Endothelial cell of umbilical vein (primary cell): Measurements from ENCODE around the gene NAP1L5. TPM values are rescaled to one million over a fixed set of nuclear protein-coding genes. Genes with fewer than 3 reads are reported as not detected.

Experiments used
- BruUV-seq: library from RNA; stranded (reverse); fragments of 400-500 nt; replicated peaks from 2 replicates; lab custom pipeline; 2021; lab: Mats Ljungman, UMichigan
- CTCF ChIA-PET: fragments of 300-600, 350-600 bp; sonication (Branson Sonifier 250); formaldehyde crosslinking; loops from one replicate; lab custom pipeline; 2021; ENCODE audit warnings: antibody characterized with exemption, inconsistent platforms; lab: Charles Lee
- POLR2A ChIA-PET: fragments of 300-600, 350-600 bp; sonication (Branson Sonifier 250); formaldehyde crosslinking; loops from one replicate; lab custom pipeline; 2021; ENCODE audit warnings: antibody characterized with exemption, inconsistent platforms; lab: Charles Lee
- DNase-seq: peaks from one replicate; pipeline ENCODE4 v3.0.0-alpha.2; 2011; ENCODE audit warnings: low read depth, low spot score
- FAIRE-seq: peaks from 2 replicates; lab custom pipeline; 2011; peaks lifted over from hg19 to GRCh38; lab: Jason Lieb, UNC
- H2AFZ ChIP-seq: 2 replicates; pipeline ENCODE4 v1.6.0; 2012; ENCODE audit warnings: low read depth, low read length, control low read depth, inconsistent platforms
- H3K27ac ChIP-seq: 2 replicates; pipeline ENCODE4 v1.5.1; 2011; ENCODE audit warnings: low read depth, mild to moderate bottlenecking, control low read depth, low read length, moderate library complexity; ENCODE audit not compliant: insufficient read depth
- H3K27me3 ChIP-seq, 2 experiments: 2 replicates each; pipeline versions ENCODE4 v1.6.0 to v1.6.1; 2011; ENCODE audit warnings: low read length in 2 of 2, mixed read lengths in 1 of 2; ENCODE audit not compliant: control insufficient read depth in 2 of 2, insufficient read depth in 2 of 2
- H3K36me3 ChIP-seq, 2 experiments: 2 replicates in 1 of 2; 3 replicates in 1 of 2; pipeline ENCODE4 v1.5.1; 2011; ENCODE audit warnings: low read length in 2 of 2, mild to moderate bottlenecking in 1 of 2, moderate library complexity in 1 of 2; ENCODE audit not compliant: control insufficient read depth in 2 of 2, insufficient read depth in 2 of 2; ENCODE audit errors: extremely low read depth in 1 of 2
- H3K4me1 ChIP-seq: 3 replicates; pipeline ENCODE4 v1.5.1; 2011; ENCODE audit warnings: mild to moderate bottlenecking, low read length; ENCODE audit not compliant: control insufficient read depth, insufficient read depth; ENCODE audit errors: extremely low read depth
- H3K4me2 ChIP-seq: 2 replicates; pipeline ENCODE4 v1.6.1; 2011; ENCODE audit warnings: low read length, control low read depth, mixed read lengths; ENCODE audit not compliant: insufficient read depth
- H3K4me3 ChIP-seq, 3 experiments: fragments of 200-600 bp in 1 of 3; sonication (generic), shearing (Covaris generic) in 1 of 3; replicated peaks in 1 of 3; 2 replicates each; pipeline ENCODE4 v1.5.1; 2011 to 2016; ENCODE audit warnings: control low read depth in 3 of 3, low read length in 3 of 3, mild to moderate bottlenecking in 2 of 3, inconsistent platforms in 1 of 3, low read depth in 1 of 3, moderate library complexity in 1 of 3; ENCODE audit not compliant: insufficient read depth in 1 of 3
- H3K79me2 ChIP-seq: 2 replicates; pipeline ENCODE4 v1.6.0; 2012; ENCODE audit warnings: low read length, inconsistent platforms; ENCODE audit not compliant: control insufficient read depth, insufficient read depth
- H3K9ac ChIP-seq: replicated peaks from 2 replicates; pipeline ENCODE3; 2011; ENCODE audit warnings: low read length, control low read depth; ENCODE audit not compliant: insufficient read depth; ENCODE audit errors: extremely low read depth
- H3K9me1 ChIP-seq: replicated peaks from 3 replicates; pipeline ENCODE4 v1.6.0; 2011; ENCODE audit warnings: mild to moderate bottlenecking, low read length; ENCODE audit not compliant: control insufficient read depth, insufficient read depth; ENCODE audit errors: extremely low read depth
- H3K9me3 ChIP-seq: replicated peaks from 2 replicates; pipeline ENCODE4 v1.5.1; 2012; ENCODE audit warnings: low read length, inconsistent platforms; ENCODE audit not compliant: control insufficient read depth, insufficient read depth
- H4K20me1 ChIP-seq: replicated peaks from 2 replicates; pipeline ENCODE3; 2011; ENCODE audit warnings: mild to moderate bottlenecking, low read length; ENCODE audit not compliant: control insufficient read depth, insufficient read depth; ENCODE audit errors: extremely low read depth
- EZH2 ChIP-seq: IDR thresholded peaks from 2 replicates; pipeline ENCODE4 v1.6.1; 2012; ENCODE audit warnings: borderline replicate concordance, low read depth, mild to moderate bottlenecking, moderate library complexity, low read length, inconsistent platforms; ENCODE audit not compliant: severe bottlenecking
- FOS ChIP-seq: IDR thresholded peaks from 2 replicates; pipeline ENCODE4 v1.6.1; 2011; ENCODE audit warnings: mild to moderate bottlenecking, low read length, moderate library complexity, borderline replicate concordance; ENCODE audit not compliant: insufficient read depth
- GATA2 ChIP-seq: IDR thresholded peaks from 2 replicates; pipeline ENCODE4 v1.7.0; 2011; ENCODE audit warnings: low read depth, mild to moderate bottlenecking, moderate library complexity, mixed read lengths, low read length; ENCODE audit not compliant: insufficient read length, insufficient read depth
- JUN ChIP-seq: IDR thresholded peaks from 2 replicates; pipeline ENCODE4 v1.6.1; 2011; ENCODE audit warnings: borderline replicate concordance, low read depth; ENCODE audit not compliant: insufficient read length, insufficient read depth
- MYC ChIP-seq: IDR thresholded peaks from one replicate; pipeline ENCODE4 v1.6.1; 2011; ENCODE audit warnings: mild to moderate bottlenecking, low read depth, low read length
- POLR2A ChIP-seq: IDR thresholded peaks from 2 replicates; pipeline ENCODE4 v1.6.1; 2012; ENCODE audit warnings: low read depth, mild to moderate bottlenecking, control low read depth, low read length
- POLR2AphosphoS5 ChIP-seq: IDR thresholded peaks from 2 replicates; pipeline ENCODE4 v1.6.1; 2012; ENCODE audit warnings: low read depth, mild to moderate bottlenecking, control low read depth, low read length, moderate library complexity; ENCODE audit not compliant: insufficient read depth
- dilution Hi-C: fragments of 300-500 bp; cut with MboI; formaldehyde crosslinking; loops from one replicate; pipeline ENCODE4 v1.15.0; 2019; ENCODE audit warnings: low sequenced_read_pairs; ENCODE audit not compliant: extremely low pct_ligation_motif_present
- intact Hi-C: fragments of 100-400 bp; cut with micrococcal nuclease; formaldehyde crosslinking; loops from one replicate; pipeline ENCODE4 v1.10.0; 2022
- polyA plus RNA-seq, 4 experiments: library from polyadenylated mRNA; depleted of rRNA in 3 of 4; stranded (reverse) in 3 of 4; unstranded in 1 of 4; fragments of >200 nt; gene quantifications; 2 replicates each; pipeline versions ENCODE4 v1.2.1 to v1.2.3, GENCODE V29; 2011 to 2012; ENCODE audit warnings: missing spikeins in 1 of 4
- total RNA-seq: library from RNA; stranded (reverse); gene quantifications from 2 replicates; pipeline ENCODE4 v1.2.3, GENCODE V29; 2021
- TF ChIP-seq, protein P1 (sequence below), 2 donors: IDR thresholded peaks; 1 replicate in 1 of 2; 2 replicates in 1 of 2; pipeline ENCODE4 v1.5.1; 2011; ENCODE audit warnings: low read length in 2 of 2, mild to moderate bottlenecking in 2 of 2, moderate library complexity in 2 of 2, control low read depth in 1 of 2, inconsistent platforms in 1 of 2, low read depth in 1 of 2; ENCODE audit not compliant: insufficient read depth in 1 of 2; ENCODE audit errors: extremely low read depth in 1 of 2
- TF ChIP-seq, protein P2 (sequence below): IDR thresholded peaks from 2 replicates; pipeline ENCODE4 v1.6.1; 2011; ENCODE audit not compliant: insufficient read depth, insufficient read length

The NAP1L5 gene
- total and polyA plus RNA-seq, 2 donors (not counting 3 experiments of a cell fraction or from before 2014, with no cell fraction given), result 3.4 to 6.1 TPM

DNA sequence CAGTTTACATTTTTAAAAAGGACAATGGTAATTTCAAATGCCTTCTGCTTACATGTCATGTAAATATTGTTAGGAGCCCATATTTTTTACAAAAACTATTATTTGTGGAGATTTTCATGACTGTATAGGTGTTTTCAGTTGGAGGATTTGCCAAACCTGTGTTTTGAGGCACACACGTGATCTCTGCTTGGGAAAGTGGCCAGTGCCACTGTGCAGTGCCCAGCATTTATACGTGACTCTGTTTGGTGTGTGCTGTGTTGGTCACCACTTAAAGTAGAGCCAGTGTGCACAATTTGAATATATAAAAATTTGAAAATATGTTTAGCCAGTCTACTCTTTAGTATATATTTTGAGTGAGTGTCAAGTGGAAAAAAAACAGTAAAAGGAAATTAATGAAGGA lies 26.8 kb upstream of the NAP1L5 start:
- BruUV-seq, result no TSS peak
- Histone ChIP-seq H2AFZ (no peak overlapping the region), H3K27ac (no peak overlapping the region), H3K9me1 (no peaks in the 10 kb centered on the region), H4K20me1 (no peaks in the 10 kb centered on the region), H3K4me1 (peaks cover 6% of the 10 kb centered on the region), H3K4me2 (no peak overlapping the region), H3K79me2 (no peaks in the 10 kb centered on the region), H3K27me3 (no peaks in the 10 kb centered on the region), H3K9ac (no peak overlapping the region), H3K36me3 (peaks cover 6 to 8% of the 10 kb centered on the region in 2 experiments), H3K9me3 (no peaks in the 10 kb centered on the region), H3K4me3 (no peak overlapping the region)
- ChIA-PET CTCF (interaction anchor here (1.2 to 2.6 kb wide), 3 partner anchors 11 to 67 kb away, joined by 5 to 9 read pairs (median 6); no protein-coding TSS in a partner anchor), POLR2A (no interaction called here)
- no peak for FAIRE-seq
- dilution Hi-C loops, result no loop called here
- DNase-seq, result no peak
- TF ChIP-seq, protein P1, sequence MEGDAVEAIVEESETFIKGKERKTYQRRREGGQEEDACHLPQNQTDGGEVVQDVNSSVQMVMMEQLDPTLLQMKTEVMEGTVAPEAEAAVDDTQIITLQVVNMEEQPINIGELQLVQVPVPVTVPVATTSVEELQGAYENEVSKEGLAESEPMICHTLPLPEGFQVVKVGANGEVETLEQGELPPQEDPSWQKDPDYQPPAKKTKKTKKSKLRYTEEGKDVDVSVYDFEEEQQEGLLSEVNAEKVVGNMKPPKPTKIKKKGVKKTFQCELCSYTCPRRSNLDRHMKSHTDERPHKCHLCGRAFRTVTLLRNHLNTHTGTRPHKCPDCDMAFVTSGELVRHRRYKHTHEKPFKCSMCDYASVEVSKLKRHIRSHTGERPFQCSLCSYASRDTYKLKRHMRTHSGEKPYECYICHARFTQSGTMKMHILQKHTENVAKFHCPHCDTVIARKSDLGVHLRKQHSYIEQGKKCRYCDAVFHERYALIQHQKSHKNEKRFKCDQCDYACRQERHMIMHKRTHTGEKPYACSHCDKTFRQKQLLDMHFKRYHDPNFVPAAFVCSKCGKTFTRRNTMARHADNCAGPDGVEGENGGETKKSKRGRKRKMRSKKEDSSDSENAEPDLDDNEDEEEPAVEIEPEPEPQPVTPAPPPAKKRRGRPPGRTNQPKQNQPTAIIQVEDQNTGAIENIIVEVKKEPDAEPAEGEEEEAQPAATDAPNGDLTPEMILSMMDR (IDR thresholded peaks at IDR 0.05; ENCODE audit: extremely low read depth in 1 of 2, insufficient read depth in 1 of 2, low read depth in 1 of 2, low read length in 2 of 2), result no peak
- TF ChIP-seq JUN (no peak), GATA2 (no peak), MYC (no peak), EZH2 (no peak), FOS (no peak), POLR2A (no peak), POLR2AphosphoS5 (no peak)
- TF ChIP-seq, protein P2, sequence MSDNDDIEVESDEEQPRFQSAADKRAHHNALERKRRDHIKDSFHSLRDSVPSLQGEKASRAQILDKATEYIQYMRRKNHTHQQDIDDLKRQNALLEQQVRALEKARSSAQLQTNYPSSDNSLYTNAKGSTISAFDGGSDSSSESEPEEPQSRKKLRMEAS, result no peak
- intact Hi-C loops, result no loop called here
